Limb (tissue), 2 donors: ENCODE results near the gene UBAC1.

Source experiments
- DNase-seq, 2 donors: peaks; one replicate each; pipeline ENCODE4 v3.0.0-alpha.2; 2016; ENCODE audit errors: extremely low spot score in 2 of 2

Gene UBAC1

DNA sequence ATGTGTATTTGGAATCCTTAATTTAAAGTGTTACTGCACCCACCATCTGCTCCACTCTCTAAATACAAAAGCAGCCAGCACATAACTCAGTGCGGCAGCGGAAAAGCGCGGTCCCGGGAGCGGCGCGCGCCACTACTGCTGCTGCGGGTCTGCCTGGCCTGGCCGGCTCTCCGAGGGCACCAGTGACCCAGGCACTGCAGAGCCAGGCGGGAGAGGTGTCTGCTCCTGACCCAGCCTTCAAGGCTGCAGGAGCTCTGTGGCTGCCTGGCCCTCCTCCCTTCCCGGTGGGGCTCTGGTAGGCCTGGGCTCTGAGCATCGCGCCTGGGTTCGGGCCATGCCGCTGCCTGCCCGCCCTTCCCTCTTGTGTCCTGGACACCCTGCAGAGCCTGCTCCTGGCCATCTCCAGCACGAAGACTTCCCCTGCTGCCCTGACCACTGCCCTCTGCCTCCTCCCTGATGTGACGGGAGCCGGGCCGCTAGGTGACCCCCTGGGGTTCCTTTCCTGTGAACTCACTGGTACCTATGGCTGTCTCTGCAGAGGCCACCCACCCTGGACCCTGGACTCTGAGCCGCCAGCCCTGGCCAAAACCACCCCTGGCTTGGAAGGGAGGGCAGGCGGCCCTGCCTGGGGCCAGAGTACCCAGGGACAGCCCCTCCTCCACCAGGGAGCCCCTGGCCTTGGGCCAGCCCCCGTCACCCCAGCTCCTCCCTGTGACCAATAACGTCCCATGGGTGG lies 32.8 kb upstream of the UBAC1 start:
- no peak for DNase-seq

DNA sequence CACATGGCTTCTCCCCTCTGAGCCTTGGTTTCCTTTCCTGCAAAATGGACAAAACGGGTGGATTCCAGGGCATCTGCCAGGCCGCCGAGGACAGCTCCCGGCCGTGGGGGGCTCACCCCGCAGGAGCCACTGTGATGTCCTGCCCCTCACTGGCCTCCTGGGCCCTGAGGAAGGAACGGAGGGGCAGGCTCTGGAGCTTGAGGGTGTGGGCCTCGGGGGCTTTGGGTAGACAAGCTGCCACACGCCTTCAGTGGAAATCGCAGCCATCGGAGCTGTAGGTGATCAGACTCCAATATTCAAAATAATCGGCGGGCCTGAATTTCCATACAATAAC lies 32.2 kb upstream of the UBAC1 start:
- DNase-seq = no peak

- DNase-seq = peak; percentile 82 to 85
Measured at GRCh38 chr9:135992486-135993408, 31.6 kb upstream of the UBAC1 start.

DNA sequence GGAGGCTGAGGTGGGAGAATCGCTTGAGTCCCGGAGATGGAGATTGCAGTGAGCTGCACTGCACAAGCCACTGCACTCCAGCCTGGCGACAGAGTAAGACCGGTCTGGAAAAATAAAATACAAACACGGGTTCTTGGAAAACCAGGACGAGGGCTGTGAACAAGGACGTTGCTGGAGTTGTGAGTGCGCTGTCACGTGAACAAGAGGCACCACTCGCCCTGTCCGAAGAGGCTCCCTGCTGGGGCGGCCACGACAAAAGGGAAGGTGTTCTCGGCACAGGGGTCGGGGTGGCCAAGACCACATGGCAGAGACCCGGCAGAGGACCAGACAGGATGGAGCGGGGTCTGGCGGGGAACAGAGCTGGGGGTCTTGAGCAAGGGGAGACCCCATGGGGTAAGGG lies 30.6 kb upstream of the UBAC1 start:
- no peak for DNase-seq

DNA sequence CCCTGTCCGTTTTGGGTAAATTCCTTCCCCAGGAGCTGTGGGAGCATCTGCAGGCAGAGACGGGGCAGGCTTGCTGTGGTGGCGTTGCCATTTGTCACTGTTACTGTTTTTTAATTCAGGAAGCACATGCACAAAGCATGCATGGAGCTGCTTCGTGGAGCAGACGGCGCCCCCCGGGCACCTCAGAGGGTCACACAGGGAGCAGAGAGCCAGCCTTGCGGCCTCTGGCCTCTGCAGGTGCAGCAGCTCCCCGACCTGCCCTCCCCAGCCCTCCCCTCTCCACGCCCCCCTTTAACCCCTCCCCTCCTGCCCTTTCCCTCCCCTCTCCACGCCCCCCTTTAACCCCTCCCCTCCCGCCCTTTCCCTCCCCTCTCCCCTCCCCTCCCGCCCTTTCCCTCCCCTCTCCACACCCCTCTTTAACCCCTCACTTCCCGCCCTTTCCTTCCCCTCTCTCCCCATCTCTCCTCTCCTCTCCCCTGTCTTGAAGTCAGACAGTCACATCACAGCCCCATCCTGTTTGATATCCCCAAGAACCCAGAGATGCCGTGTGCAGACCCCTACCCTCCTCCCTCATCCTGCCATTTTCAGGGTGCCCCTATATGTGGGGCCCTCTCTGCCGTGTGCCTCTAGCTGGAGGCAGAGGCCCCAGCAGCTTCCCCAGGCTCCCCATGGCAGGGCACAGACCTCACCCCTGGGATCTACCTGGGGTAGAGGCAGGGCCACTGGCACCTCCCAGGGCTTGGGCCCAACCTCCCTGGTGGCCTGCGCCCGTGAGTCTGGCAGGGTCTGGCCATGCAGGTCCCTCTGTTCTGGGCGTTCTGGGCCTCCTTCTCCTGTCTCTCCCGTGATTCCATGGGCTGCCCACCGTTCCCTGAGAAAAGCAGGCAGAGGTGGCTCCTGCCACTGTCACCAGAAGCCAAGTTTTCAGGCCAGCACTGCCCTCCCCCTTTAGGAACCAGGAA lies 29.6 kb upstream of the UBAC1 start:
- DNase-seq = peak; percentile 45 to 88

DNA sequence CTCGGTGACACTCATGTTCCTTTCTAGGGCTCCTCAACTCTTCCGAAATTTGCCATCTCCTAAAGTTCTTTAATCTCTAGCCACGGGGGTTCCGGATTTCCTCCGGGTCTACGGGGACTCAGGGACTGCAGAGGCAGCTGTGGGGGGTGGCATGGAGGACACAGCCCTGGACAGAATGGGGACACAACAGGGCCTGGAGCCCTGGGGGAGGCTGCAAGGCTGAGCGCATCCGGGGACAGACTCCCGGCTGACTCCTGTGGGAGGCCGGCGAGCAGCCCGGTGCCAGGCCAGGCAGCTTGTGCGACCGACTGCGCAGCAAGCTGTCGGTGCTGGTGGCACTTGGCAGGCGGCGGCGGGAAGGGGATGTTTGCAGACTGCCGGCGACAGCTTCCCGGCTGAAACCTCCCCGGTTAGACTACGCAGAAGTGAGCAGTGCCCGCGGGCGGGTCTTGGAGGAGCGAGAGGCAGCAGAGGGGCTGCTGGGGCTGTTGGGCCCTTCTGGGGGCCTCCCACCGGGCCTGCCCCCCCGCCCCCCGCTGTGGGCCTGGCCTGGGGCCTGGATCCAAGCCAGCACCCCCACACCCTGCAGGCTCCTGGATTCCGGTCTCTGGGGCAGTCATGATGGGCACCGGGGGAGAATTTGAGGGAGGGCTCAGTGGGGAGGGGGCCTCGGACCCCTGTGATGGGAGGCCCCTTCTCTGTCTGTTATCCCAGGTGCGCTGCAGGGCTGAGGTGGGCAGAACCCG lies 28.7 kb upstream of the UBAC1 start:
- peak in 1 of 2 donors; percentile 61 for DNase-seq

GRCh38 chr9:135989157-135989556 lies 28.0 kb upstream of the UBAC1 start:
- no peak for DNase-seq

- no peak for DNase-seq
Measured at GRCh38 chr9:135988493-135988892, 27.3 kb upstream of the UBAC1 start.

DNA sequence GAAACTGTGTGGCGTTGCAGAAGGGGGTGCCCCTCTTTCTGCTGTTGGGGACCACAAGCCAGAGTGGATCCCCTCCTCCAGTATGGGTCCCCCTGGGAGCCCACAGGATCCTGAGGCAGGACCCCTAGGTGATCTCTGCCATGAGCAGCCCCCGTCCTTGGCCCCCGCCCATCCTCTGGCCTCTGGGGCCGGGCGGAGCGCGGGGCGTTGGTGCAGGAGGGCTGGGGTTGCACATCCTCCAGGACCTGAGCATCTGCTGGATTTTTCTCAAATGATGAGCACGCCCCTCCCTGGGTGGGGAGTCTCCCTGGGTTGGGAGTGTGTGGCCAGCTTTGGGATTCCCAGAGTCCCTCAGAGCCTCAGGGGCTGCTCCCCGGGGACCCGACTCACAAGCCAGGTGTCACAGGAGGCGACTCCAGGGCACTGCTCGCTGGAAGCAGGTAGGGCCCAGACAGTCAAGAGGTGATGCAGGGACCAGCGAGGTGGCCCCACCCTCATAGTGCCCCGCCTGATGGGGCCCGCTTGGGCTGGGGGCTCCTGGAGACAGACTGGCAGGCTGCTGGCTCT lies 26.7 kb upstream of the UBAC1 start:
- no peak for DNase-seq

DNA sequence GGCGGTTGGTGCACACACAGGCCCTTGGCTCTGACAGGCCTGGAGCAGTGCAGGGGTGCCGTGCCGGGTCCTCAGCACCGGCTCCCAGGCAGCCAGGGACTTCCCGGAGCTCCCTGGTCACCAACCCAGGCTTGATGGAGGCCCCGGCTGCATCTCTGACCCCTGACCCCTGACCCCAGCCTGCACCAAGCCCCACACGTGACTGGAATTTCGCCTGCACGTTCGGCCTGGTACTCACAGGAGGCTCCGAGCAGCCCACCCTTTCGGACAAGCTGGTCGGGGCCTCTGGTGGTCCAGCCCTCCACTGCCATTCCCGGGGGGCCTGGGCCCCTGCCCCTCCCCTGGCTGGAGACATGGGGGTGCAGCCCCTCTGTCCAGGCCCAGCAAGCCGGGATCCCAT lies 25.4 kb upstream of the UBAC1 start:
- no peak for DNase-seq

DNA sequence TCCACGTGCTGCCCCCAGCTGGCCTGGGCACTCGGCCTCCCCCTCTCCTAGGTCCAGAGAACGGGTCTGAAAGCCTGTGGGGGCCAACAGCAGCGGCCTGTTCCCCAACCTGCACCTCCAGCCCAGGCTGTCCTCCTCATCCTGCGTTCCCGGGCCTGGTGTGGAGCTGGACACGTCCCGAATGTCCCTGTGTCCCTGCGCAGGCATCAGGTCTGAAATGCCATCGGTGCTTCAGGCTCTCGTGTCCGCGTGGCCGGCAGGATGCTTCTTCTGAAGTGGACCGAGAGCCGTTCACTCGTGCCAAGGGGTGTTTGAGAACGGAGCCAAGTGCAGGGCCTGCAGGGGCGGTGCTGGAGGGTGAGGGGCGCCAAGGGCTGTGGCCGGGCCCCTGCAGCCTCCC lies 24.7 kb upstream of the UBAC1 start:
- no peak for DNase-seq

DNA sequence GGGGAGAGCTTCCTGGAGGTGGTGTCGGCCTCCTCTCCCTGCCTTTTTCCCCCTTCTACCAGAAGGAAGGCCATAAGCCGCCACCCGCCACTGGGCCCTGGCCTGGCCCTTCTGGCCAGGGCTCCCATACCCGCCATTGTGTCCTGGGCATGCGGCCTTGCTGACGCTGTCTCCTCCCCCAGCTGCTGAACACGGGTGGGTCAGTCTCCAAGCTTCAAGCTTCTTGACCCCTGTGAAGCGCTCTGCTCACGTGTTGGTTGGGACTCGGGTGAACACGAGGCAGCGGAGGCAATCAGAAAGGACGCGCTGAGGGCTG lies 24.2 kb upstream of the UBAC1 start:
- DNase-seq = no peak

DNA sequence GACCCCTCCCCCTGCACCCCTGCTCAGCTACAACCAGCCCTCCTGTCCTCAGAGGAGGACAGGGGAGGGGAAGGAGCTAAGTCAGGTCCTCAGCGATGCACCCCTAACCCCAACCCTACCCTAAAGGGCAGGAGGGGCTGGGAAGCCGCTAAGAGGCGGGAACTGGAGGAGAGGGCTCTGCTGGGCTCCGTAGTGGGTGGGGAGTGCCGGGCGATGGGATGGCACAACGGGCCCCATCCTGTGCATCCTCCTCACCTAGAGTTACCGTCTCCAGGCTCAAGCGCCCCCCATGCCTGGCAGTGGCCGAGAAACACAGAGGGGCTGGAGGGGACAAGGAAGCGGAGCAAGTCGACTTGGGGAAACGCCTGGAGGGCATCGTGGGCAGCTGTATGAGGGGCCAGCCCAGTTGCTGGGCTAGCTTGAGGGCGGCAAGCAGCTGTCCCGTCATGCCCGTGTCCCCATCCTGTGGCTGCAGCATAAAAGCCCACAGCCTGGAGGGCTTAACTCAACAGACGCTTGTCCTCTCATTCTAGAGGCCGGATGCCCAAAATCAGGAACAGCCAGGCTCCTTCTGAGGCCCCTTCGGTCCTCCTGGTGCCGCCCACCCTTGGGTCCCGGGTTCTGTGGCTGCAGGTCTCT lies 23.0 kb upstream of the UBAC1 start:
- DNase-seq = no peak

DNA sequence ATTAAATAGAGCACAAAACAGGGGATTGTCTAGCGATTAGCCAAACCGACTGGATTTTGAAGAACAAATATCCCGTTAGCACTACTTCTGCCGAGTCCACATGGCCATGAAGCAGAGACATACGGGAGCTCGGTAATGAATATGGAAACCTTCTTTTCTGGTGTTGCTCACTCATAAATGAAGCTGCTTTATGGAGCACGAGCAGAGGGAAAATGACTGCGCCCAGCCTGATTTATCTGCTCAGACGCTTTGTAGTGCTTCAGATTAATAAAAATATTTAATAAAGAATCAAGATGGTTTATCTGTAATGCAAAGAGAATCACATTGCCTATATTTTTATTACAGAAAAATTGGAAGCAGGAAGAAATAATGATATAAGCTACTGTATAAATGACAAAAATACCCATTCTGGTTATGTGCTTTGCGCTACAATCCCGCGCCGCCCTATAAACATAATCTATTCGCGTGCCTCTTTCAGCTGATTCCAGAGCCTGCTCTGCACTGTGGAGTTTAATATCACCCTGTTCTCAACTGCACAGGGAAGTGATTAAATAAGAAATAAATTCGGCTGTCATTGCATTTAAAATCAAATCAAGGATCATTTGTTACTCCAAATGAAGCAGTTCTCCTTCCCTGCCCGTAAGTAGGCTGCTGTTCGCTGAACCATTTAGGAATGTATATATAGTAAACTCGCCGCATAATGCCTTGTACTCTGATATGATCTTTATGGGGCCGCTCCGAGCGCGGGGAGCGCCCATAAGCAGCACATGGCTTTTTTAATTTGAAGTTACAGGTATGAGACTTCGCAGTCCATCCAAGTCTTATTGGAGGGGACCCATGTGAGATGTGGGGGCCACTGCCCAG lies 22.3 kb upstream of the UBAC1 start:
- DNase-seq = no peak

GRCh38 chr9:135982499-135983207 lies 21.5 kb upstream of the UBAC1 start:
- DNase-seq = no peak

DNA sequence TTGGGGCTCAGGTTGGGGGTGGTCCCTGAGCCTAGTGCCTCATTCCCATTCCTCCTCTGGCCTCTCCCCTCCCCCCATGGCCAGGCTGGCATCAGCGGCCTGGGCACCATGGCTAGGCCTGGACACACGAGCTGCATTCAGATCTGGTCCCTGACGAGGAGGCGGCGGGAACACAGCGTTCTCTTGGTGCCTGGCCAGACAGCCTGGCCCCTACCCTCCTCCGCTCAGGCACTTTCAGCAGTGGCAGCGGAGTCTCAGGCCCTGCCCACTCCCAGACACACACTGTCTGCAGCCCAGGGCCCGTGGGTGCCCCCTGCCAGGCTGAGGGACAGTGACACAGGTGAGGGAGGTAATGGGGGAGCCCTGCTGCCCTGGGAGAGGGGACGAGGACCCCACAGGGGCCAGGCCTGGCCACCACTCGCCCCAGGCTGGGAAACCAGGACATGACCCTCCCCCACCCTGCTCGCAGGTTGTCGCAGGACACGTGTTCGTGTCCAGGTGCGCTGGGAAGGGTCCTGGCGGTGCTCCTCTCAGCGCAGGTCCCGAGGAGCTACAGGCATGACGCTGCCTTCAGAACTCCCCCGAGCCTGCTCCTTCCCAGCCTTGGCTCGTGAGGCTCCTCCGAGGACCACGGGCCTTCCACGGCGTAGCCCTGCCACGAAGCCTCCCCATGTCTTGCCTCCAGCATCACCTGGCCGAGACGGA lies 19.9 kb upstream of the UBAC1 start:
- DNase-seq = no peak

- DNase-seq = no peak
Measured at GRCh38 chr9:135979547-135980166, 18.5 kb upstream of the UBAC1 start.
